PC-3 (cell line): ENCODE data around the gene ACIN1.

Experiments used
- CTCF ChIP-seq: fragments of 300-600 bp; sonication (generic); conservative IDR thresholded peaks from 2 replicates; pipeline ENCODE4 v1.5.1; 2017; ENCODE audit warnings: antibody characterized with exemption, low read depth, mild to moderate bottlenecking, low read length
- EZH2 ChIP-seq: fragments of 300-600 bp; sonication (generic); IDR thresholded peaks from one replicate; pipeline ENCODE4 v1.6.1; 2017; ENCODE audit warnings: antibody characterized with exemption, mild to moderate bottlenecking, low read length; ENCODE audit not compliant: unreplicated experiment

GRCh38 chr14:23030936-23031335 lies 64.0 kb downstream of the ACIN1 start:
- TF ChIP-seq CTCF = no peak
- TF ChIP-seq EZH2 = no peak
